ENCODE measurements around the gene HELZ2. TPM values are rescaled to one million over a fixed set of nuclear protein-coding genes. Genes with fewer than 3 reads are reported as not detected.

HELZ2 gene
- total RNA-seq, 4 donors from 2014 or later: 24.3 to 45.5 (median 36.0) TPM

DNA sequence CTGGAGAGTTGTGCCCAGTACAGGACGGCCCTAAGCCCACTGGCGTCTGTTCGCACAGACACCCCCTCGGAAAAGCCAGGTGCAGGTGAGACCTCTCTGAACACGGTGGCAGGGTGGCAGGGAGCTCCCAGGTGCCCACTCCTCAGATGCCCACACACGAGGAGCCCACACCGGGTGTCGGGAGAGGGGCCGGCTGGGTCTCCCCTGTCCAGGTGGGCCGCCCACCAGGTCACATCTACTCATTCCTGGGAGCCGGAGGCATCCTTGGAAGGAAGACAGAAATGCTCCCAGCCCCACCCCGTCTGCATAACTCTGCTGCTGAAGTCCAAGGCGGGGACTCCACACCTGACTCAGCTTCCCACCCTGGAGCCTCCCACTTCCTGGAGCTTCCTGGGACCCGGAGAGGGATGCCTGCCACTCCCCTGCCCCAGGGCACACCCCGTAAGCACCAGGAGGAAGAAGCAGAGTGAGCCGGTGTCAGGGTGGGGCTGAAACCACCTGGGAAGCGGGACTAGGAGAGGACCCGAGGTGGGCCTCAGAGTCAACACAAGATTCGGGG is 29.0 kb downstream of the HELZ2 start:
- Histone ChIP-seq H3K4me3 (replicated peaks in 1 of 3) (no peak overlapping the region), H3K27ac (no peak overlapping the region), H3K4me1 (no peaks in the 10 kb centered on the region), H3K9me3 (no peaks in the 10 kb centered on the region), H3K36me3 (no peaks in the 10 kb centered on the region), H3K27me3 (no peaks in the 10 kb centered on the region)
- WGBS, 2 donors: 68 to 82% methylated on average over 9 to 17 of the region's 19 CpGs
- no peak for DNase-seq
- TF ChIP-seq, protein P1, sequence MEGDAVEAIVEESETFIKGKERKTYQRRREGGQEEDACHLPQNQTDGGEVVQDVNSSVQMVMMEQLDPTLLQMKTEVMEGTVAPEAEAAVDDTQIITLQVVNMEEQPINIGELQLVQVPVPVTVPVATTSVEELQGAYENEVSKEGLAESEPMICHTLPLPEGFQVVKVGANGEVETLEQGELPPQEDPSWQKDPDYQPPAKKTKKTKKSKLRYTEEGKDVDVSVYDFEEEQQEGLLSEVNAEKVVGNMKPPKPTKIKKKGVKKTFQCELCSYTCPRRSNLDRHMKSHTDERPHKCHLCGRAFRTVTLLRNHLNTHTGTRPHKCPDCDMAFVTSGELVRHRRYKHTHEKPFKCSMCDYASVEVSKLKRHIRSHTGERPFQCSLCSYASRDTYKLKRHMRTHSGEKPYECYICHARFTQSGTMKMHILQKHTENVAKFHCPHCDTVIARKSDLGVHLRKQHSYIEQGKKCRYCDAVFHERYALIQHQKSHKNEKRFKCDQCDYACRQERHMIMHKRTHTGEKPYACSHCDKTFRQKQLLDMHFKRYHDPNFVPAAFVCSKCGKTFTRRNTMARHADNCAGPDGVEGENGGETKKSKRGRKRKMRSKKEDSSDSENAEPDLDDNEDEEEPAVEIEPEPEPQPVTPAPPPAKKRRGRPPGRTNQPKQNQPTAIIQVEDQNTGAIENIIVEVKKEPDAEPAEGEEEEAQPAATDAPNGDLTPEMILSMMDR (IDR thresholded peaks at IDR 0.05): no peak
- no peak for TF ChIP-seq POLR2A (IDR thresholded peaks at IDR 0.05)
- intact Hi-C loops (cut with DNase I): no loop called here

DNA sequence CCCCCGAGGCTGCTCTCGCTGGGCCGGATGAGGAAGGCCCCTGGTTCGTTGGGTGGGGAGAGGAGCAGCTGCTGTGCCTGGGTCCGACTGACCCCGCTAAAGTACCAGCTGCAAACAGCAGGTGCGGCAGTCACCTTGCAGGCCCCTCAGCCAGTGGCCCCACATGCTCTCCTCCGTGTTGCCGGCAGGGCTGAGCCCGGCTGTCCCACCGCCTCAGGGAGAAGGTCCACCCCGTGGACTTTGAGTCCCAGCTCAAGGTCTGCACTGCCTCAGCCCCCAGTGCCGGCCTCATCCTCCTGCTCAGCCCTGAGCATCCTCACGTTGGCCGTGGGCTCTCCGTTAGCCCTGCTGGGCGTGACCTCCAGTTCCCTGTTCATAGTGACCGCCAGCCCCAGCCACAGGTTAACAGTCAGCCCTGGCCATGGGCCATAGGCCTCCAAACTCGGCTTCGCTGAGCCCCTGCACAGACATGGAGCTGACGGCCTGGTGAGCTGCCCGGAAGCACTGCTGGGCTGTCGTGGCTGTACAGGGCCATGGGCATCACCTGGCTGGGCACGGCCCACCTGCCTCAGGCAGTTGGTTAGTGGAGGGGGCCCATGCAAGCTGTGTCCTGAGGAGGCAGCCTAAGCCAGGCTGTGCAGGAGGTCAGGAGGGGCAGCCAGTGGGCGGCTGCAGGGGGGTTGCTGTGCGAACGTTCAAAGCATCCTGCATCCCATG is 29.6 kb downstream of the HELZ2 start:
- H3K27me3 ChIP-seq: no peaks in the 10 kb centered on the region
- no peaks in the 10 kb centered on the region for H3K9me3 ChIP-seq
- no peaks in the 10 kb centered on the region for H3K36me3 ChIP-seq
- intact Hi-C loops (cut with DNase I): no loop called here
- 75 to 84% methylated on average over 4 to 21 of the region's 27 CpGs for WGBS, 2 donors
- H3K4me1 ChIP-seq: no peaks in the 10 kb centered on the region
- TF ChIP-seq, protein P1 (IDR thresholded peaks at IDR 0.05): no peak
- no peak for TF ChIP-seq POLR2A (IDR thresholded peaks at IDR 0.05)
- DNase-seq: no peak
- no peak overlapping the region for H3K4me3 ChIP-seq (replicated peaks in 1 of 3)
- no peak overlapping the region for H3K27ac ChIP-seq

DNA sequence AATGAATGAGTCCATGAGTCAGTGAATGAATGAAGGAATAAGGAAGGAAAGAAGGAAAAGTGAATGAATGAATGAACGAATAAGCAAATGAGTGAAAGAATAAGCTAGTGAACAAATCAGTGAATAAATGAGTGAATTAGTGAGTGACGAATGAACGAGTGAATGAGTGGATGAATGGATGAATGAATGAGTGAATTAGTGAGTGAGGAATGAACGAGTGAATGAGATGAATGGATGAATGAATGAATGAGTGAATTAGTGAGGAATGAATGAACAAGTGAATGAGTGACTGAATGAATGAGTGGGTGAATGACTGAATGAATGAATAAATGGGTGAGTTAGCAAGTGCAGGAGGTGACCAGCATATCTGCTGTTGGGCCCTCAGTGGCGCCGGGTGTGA is 30.3 kb downstream of the HELZ2 start:
- TF ChIP-seq, protein P1 (IDR thresholded peaks at IDR 0.05): no peak
- no peak for TF ChIP-seq POLR2A (IDR thresholded peaks at IDR 0.05)
- H3K4me3 ChIP-seq (replicated peaks in 1 of 3): no peak overlapping the region
- WGBS, 2 donors: 88 to 89% methylated on average over 6 of the region's 6 CpGs
- peaks cover 3 to 5% of the 10 kb centered on the region in 2 donors for H3K4me1 ChIP-seq
- H3K27ac ChIP-seq: no peak overlapping the region
- H3K36me3 ChIP-seq: no peaks in the 10 kb centered on the region
- H3K27me3 ChIP-seq: no peaks in the 10 kb centered on the region
- no peak for DNase-seq
- intact Hi-C loops (cut with DNase I): no loop called here
- no peaks in the 10 kb centered on the region for H3K9me3 ChIP-seq

DNA sequence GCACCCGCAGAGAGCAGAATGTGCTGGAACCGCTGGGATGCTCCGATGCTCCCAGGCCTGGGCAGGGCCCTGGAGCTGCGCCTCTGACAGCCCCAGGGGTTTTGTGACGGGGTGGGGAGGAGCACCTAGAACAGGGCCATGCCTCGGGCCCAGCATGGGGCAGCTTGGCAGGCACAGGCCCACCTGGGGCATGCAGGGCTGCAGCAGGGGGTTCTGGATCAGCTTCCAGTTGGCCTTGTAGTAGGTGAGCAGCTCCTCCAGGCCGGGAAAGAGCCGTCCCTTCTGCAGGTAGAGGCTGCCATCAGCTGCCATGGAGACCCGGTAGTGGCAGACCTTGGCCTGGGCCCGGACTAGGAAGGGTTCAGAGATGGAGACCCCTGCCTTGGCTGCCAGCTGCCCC is 30.9 kb downstream of the HELZ2 start:
- no peak overlapping the region for H3K4me3 ChIP-seq (replicated peaks in 1 of 3)
- 85 to 96% methylated on average over 6 to 7 of the region's 10 CpGs for WGBS, 2 donors
- no peaks in the 10 kb centered on the region for H3K9me3 ChIP-seq
- intact Hi-C loops (cut with DNase I): no loop called here
- no peaks in the 10 kb centered on the region for H3K36me3 ChIP-seq
- no peaks in the 10 kb centered on the region for H3K27me3 ChIP-seq
- no peak for DNase-seq
- peaks cover 9 to 11% of the 10 kb centered on the region in 2 donors for H3K4me1 ChIP-seq
- no peak overlapping the region for H3K27ac ChIP-seq
- TF ChIP-seq, protein P1 (IDR thresholded peaks at IDR 0.05): no peak
- no peak for TF ChIP-seq POLR2A (IDR thresholded peaks at IDR 0.05)

DNA sequence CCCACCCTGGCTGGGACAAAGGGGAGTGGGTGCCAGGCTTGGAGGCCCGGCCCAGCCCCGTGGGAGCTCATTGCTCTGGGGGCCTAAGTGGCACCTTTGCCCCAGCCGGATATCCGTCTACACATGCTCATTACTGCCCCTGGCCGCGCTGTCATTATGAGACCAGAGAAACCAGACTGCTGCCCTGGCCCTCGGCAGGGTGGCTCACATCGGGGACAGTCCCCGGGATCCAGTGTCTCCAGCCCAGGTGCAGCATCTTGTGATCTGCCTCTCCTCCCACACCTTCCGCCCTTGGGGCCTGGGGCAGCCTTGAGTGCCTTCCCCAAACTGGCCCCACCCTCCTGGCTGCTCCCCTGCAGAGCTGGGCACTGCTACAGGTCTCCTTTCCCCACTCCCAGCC is 31.3 kb downstream of the HELZ2 start:
- H3K4me3 ChIP-seq (replicated peaks in 1 of 3): no peak overlapping the region
- no peaks in the 10 kb centered on the region for H3K36me3 ChIP-seq
- H3K4me1 ChIP-seq: peaks cover 11 to 15% of the 10 kb centered on the region in 2 donors
- H3K9me3 ChIP-seq: no peaks in the 10 kb centered on the region
- no peaks in the 10 kb centered on the region for H3K27me3 ChIP-seq
- no peak overlapping the region for H3K27ac ChIP-seq
- whole genome bisulfite sequencing, 2 donors: 93% methylated on average over 7 of the region's 10 CpGs; no CpG with 5 or more reads in 1 of the 2 donors
- intact Hi-C loops (cut with DNase I): no loop called here
- no peak for TF ChIP-seq POLR2A (IDR thresholded peaks at IDR 0.05)
- TF ChIP-seq, protein P1 (IDR thresholded peaks at IDR 0.05): no peak
- no peak for DNase-seq
